Neural cell (in vitro differentiated cells): ENCODE measurements around the gene SMIM43.

Experiments used
- EP300 ChIP-seq: fragments of 450-650 bp; conservative IDR thresholded peaks from 2 replicates; pipeline ENCODE4 v1.6.1; 2014; ENCODE audit warnings: antibody characterized with exemption, mild to moderate bottlenecking, moderate library complexity; ENCODE audit not compliant: poor library complexity, severe bottlenecking
- RAD21 ChIP-seq: fragments of 450-650 bp; conservative IDR thresholded peaks from 2 replicates; pipeline ENCODE4 v1.6.1; 2014; ENCODE audit warnings: antibody characterized with exemption, mild to moderate bottlenecking, moderate library complexity
- REST ChIP-seq: IDR thresholded peaks from 2 replicates; pipeline ENCODE4 v1.6.1; 2012; ENCODE audit warnings: borderline replicate concordance
- SMC3 ChIP-seq: fragments of 450-650 bp; conservative IDR thresholded peaks from 2 replicates; pipeline ENCODE4 v1.6.1; 2014; ENCODE audit warnings: antibody characterized with exemption, mild to moderate bottlenecking, moderate library complexity; ENCODE audit not compliant: poor library complexity
- TAF1 ChIP-seq: IDR thresholded peaks from 2 replicates; pipeline ENCODE4 v1.6.1; 2012; ENCODE audit warnings: low read depth
- TF ChIP-seq, protein P1 (sequence below): fragments of 450-650 bp; IDR thresholded peaks from 2 replicates; pipeline ENCODE4 v1.5.1; 2014; ENCODE audit warnings: antibody characterized with exemption, mild to moderate bottlenecking, moderate library complexity; ENCODE audit not compliant: poor library complexity, severe bottlenecking

DNA sequence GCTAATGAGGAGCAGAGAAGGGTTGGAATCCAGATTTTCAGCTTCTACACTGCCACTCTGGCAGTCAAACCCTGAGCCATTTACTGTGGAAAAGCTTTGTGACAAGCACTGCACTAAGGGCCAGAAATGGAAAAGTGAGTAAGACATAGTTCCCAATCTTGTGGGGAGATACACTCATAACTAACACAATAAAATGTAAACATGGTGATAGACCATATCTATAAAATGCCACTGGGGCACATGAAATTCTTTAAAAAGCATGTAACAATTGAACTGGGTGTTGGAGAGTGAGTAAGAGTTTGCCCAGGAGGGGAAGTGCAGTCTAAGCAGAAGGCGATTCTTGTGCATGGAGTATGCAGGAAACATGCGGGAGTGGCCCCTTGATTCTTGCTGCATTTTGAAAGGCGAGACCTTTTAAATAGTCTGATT lies 36.2 kb downstream of the SMIM43 start:
- TF ChIP-seq SMC3 (no peak), REST (no peak), RAD21 (no peak), EP300 (no peak), TAF1 (no peak)
- TF ChIP-seq, protein P1, sequence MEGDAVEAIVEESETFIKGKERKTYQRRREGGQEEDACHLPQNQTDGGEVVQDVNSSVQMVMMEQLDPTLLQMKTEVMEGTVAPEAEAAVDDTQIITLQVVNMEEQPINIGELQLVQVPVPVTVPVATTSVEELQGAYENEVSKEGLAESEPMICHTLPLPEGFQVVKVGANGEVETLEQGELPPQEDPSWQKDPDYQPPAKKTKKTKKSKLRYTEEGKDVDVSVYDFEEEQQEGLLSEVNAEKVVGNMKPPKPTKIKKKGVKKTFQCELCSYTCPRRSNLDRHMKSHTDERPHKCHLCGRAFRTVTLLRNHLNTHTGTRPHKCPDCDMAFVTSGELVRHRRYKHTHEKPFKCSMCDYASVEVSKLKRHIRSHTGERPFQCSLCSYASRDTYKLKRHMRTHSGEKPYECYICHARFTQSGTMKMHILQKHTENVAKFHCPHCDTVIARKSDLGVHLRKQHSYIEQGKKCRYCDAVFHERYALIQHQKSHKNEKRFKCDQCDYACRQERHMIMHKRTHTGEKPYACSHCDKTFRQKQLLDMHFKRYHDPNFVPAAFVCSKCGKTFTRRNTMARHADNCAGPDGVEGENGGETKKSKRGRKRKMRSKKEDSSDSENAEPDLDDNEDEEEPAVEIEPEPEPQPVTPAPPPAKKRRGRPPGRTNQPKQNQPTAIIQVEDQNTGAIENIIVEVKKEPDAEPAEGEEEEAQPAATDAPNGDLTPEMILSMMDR = no peak
